SJCRH30 (cell line): ENCODE results near the gene TYMS. TPM values are rescaled to one million over a fixed set of nuclear protein-coding genes. Genes with fewer than 3 reads are reported as not detected.
A peak's percentile ranks its signal among the peaks of the same experiment; 100 is the strongest.

Experiments
- DNase-seq, 2 experiments: peaks; one replicate each; pipeline ENCODE4 v3.0.0-alpha.2; 2015 to 2020
- H3K27ac ChIP-seq: fragments of 250-450 bp; sonication (Bioruptor Pico); 2 replicates; pipeline ENCODE4 v1.5.1; 2020; ENCODE audit warnings: mild to moderate bottlenecking, moderate library complexity
- H3K27me3 ChIP-seq: fragments of 250-450 bp; sonication (Bioruptor Pico); 2 replicates; pipeline ENCODE4 v1.5.1; 2020; ENCODE audit warnings: mild to moderate bottlenecking, moderate library complexity
- H3K36me3 ChIP-seq: fragments of 250-450 bp; sonication (Bioruptor Pico); 2 replicates; pipeline ENCODE4 v1.5.1; 2020; ENCODE audit warnings: mild to moderate bottlenecking, moderate library complexity
- H3K4me1 ChIP-seq: fragments of 250-450 bp; sonication (Bioruptor Pico); 2 replicates; pipeline ENCODE4 v1.5.1; 2020; ENCODE audit warnings: mild to moderate bottlenecking, moderate library complexity
- H3K4me3 ChIP-seq: fragments of 250-450 bp; sonication (Bioruptor Pico); 2 replicates; pipeline ENCODE4 v1.5.1; 2020; ENCODE audit warnings: mild to moderate bottlenecking, moderate library complexity
- H3K9me3 ChIP-seq: fragments of 250-450 bp; sonication (Bioruptor Pico); replicated peaks from 2 replicates; pipeline ENCODE4 v1.5.1; 2020; ENCODE audit warnings: mild to moderate bottlenecking, moderate library complexity
- total RNA-seq: library from RNA; depleted of rRNA; stranded (reverse); fragments of >200 nt; shearing (Covaris generic); gene quantifications from 2 replicates; pipeline ENCODE4 v1.2.3, GENCODE V29; 2014

Gene TYMS
- total RNA-seq, 1 experiment from 2014 or later, result 91.8 TPM

DNA sequence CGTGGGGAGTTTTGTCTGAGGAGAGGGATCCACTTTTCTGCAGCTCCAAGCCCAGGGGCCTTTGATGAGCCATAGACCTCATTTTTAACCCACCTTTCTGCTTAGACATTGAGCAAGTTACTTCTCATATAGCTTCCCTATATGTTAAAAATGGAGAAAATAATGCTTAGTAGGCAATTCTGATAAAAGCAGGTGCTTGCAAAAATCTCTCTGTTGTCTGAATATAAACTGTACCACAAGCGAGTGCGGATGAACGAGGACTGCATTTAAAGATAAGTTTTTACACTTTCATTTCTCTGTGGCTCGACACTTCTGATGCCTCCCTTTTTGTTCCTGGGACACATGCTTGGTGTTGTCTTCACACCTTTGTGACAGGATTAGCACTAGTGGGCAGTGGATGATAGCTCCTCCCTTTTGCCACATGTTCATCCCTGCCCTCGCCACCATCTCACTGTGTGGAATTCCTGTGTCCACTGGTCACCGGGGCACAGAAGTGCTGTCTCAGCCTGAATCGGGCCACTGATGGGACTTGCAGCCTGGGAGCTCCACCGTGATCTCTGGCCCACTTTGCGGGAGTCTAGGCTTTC is 1.6 kb downstream of the TYMS start:
- H3K4me1 ChIP-seq, result no peaks in the 10 kb centered on the region
- H3K4me3 ChIP-seq, result peak overlapping the region; percentile 90
- H3K27ac ChIP-seq, result peak overlapping the region; percentile 94
- peaks cover 35% of the 10 kb centered on the region for H3K36me3 ChIP-seq
- no peaks in the 10 kb centered on the region for H3K9me3 ChIP-seq
- H3K27me3 ChIP-seq, result no peaks in the 10 kb centered on the region
- no peak for DNase-seq

DNA sequence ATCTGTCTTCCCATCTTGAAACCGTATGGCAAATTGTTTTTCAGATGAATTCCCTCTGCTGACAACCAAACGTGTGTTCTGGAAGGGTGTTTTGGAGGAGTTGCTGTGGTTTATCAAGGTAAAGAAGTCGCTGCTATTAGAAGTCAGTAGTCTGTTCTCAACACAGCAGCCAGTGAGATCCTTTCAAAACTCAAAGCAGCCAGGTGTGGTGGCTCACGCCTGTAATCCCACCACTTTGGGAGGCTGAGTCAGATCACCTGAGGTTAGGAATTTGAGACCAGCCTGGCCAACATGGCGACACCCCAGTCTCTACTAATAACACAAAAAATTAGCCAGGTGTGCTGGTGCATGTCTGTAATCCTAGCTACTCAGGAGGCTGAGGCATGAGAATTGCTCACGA is 2.1 kb downstream of the TYMS start:
- Histone ChIP-seq H3K27ac (no peak overlapping the region), H3K4me1 (no peaks in the 10 kb centered on the region), H3K4me3 (no peak overlapping the region), H3K27me3 (no peaks in the 10 kb centered on the region), H3K36me3 (peaks cover 35% of the 10 kb centered on the region), H3K9me3 (no peaks in the 10 kb centered on the region)
- DNase-seq, result no peak

DNA sequence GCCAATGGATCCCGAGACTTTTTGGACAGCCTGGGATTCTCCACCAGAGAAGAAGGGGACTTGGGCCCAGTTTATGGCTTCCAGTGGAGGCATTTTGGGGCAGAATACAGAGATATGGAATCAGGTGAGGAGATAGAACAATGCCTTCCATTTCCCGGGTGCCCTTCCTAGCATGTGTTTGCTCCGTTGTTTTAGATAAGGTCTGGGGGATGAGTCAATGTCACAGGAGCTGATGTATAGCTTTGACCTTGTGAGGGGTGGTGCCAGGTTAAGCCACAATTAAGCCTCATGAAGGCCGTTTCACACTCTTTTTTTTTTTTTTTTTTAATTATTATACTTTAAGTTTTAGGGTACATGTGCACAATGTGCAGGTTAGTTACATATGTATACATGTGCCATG is 4.7 kb downstream of the TYMS start:
- Histone ChIP-seq H3K27me3 (no peaks in the 10 kb centered on the region), H3K4me1 (no peaks in the 10 kb centered on the region), H3K36me3 (peaks cover 42% of the 10 kb centered on the region), H3K9me3 (no peaks in the 10 kb centered on the region), H3K4me3 (no peak overlapping the region), H3K27ac (no peak overlapping the region)
- DNase-seq, result no peak

DNA sequence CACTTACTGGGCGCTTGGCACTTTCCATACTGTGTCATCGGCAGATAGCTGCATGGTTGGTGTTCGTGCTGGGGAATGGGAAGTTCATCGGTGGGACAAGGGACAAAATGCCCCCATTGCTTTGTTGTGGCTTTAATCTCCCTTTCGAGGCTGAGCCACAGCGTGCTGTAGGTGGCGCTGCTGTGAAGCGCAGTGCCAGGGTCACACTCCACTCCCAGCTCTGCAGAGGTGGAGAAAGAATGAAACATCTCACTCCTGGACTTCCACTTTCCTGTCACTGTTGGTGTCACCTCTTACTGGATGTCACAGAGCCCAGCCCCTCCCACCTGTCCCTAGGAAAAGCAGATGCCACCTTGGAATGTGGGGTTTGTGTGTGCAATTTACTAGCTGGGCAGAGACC is 8.7 kb downstream of the TYMS start:
- peaks cover 42% of the 10 kb centered on the region for H3K36me3 ChIP-seq

DNA sequence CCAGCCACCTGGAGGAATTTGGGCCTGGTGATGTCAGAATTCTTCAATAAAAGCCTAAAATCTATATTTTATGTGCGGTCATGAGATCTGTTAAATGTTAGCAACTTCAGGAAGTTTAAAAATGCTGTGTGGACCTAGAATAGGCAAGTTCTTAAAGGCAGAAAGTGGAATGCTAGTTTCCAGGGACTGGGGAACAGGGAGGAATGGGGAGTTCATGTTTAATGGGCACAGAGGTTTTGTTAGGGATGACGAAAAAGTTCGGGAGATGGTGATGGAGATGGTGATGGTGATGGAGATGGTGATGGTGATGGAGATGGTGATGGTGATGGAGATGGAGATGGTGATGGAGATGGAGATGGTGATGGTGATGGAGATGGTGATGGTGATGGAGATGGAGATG is 9.2 kb downstream of the TYMS start:
- Histone ChIP-seq H3K36me3 (peaks cover 41% of the 10 kb centered on the region), H3K27me3 (no peaks in the 10 kb centered on the region), H3K4me3 (no peak overlapping the region), H3K4me1 (no peaks in the 10 kb centered on the region), H3K9me3 (no peaks in the 10 kb centered on the region), H3K27ac (no peak overlapping the region)
- DNase-seq, result no peak

More for the DNA sequence above, 8.7 kb downstream of the TYMS start:
- H3K9me3 ChIP-seq, result no peaks in the 10 kb centered on the region
- H3K27ac ChIP-seq, result no peak overlapping the region
- H3K27me3 ChIP-seq, result no peaks in the 10 kb centered on the region
- no peak for DNase-seq
- no peaks in the 10 kb centered on the region for H3K4me1 ChIP-seq
- no peak overlapping the region for H3K4me3 ChIP-seq

DNA sequence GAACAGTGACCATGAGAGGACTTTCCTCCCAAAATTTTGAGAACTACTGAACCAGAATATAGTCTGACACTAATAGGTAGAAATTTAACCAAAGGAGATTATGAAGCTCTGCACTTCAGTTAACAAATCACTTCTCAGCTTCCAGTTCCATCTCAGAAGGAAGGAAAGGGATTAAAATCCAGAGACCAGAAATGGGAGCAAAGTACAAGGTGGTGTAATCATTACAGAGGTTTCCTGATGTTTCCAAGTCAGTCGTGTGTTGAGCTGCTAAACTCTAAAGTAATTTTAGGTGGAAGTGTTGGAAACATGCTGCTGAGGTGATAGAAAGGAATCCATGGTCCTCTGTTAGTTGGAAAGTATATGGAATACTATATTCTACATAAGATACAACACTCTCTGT is 10.8 kb downstream of the TYMS start:
- Histone ChIP-seq H3K36me3 (peaks cover 42% of the 10 kb centered on the region), H3K4me1 (no peaks in the 10 kb centered on the region), H3K27me3 (no peaks in the 10 kb centered on the region), H3K4me3 (no peak overlapping the region), H3K9me3 (no peaks in the 10 kb centered on the region), H3K27ac (no peak overlapping the region)
- DNase-seq, result no peak

DNA sequence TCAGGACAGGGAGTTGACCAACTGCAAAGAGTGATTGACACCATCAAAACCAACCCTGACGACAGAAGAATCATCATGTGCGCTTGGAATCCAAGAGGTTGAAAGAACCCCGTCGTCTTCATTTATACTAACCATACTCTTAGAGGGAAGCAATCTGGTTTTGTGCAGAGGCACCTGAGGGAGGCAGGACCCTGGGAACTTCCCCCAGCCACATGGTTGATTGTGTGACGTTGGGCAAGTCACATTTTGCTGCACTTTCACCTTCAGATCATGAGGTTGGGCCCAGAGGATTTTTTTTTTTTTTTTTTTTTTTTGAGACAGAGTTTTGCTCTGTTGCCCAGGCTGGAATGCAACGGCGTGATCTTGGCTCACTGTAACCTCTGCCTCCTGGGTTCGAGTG is 11.6 kb downstream of the TYMS start:
- Histone ChIP-seq H3K27me3 (no peaks in the 10 kb centered on the region; the same call in 1 of the 2 replicates), H3K4me1 (no peaks in the 10 kb centered on the region), H3K4me3 (no peak overlapping the region), H3K36me3 (peaks cover 49% of the 10 kb centered on the region), H3K27ac (no peak overlapping the region), H3K9me3 (no peaks in the 10 kb centered on the region)
- DNase-seq, result no peak

DNA sequence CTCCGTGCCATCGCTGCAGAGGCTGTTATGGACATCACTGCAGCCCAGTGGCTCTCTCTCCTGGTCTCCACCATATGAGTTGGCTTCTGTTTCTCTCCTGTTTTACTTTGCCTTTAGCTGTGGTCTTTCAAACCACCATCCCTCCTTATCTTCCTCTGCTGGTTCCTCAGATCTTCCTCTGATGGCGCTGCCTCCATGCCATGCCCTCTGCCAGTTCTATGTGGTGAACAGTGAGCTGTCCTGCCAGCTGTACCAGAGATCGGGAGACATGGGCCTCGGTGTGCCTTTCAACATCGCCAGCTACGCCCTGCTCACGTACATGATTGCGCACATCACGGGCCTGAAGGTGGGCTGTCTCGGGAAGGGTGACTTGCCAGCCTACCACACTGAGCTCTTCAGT is 13.1 kb downstream of the TYMS start:
- no peaks in the 10 kb centered on the region for H3K9me3 ChIP-seq
- no peak for DNase-seq
- no peak overlapping the region for H3K27ac ChIP-seq
- H3K4me1 ChIP-seq, result no peaks in the 10 kb centered on the region
- peaks cover 5% of the 10 kb centered on the region; the same call in 1 of the 2 replicates for H3K27me3 ChIP-seq
- H3K4me3 ChIP-seq, result no peak overlapping the region
- H3K36me3 ChIP-seq, result peaks cover 61% of the 10 kb centered on the region

DNA sequence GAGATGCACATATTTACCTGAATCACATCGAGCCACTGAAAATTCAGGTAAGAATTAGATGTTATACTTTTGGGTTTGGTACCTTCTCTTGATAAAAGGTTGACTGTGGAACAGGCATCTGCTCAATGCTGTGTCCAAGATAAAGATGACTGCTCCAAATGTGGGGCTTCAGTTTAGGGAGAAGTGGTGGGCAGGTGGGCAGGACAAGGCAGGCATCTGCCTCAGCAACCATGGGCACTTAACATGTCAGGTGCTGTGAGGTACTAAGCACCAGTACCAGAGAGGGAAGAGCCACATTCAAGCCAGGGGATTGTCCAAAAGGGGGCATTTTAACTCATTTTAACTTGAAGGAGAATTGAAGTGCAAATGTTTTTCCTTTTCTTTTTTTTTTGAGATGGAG is 14.0 kb downstream of the TYMS start:
- DNase-seq, result no peak
- Histone ChIP-seq H3K9me3 (no peaks in the 10 kb centered on the region), H3K27ac (no peak overlapping the region), H3K4me1 (no peaks in the 10 kb centered on the region), H3K36me3 (peaks cover 56% of the 10 kb centered on the region), H3K4me3 (no peak overlapping the region), H3K27me3 (peaks cover 5% of the 10 kb centered on the region; the same call in 1 of the 2 replicates)

DNA sequence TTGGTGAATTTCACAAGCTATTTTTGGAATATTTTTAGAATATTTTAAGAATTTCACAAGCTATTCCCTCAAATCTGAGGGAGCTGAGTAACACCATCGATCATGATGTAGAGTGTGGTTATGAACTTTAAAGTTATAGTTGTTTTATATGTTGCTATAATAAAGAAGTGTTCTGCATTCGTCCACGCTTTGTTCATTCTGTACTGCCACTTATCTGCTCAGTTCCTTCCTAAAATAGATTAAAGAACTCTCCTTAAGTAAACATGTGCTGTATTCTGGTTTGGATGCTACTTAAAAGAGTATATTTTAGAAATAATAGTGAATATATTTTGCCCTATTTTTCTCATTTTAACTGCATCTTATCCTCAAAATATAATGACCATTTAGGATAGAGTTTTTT is 15.9 kb downstream of the TYMS start:
- H3K27me3 ChIP-seq, result peaks cover 5% of the 10 kb centered on the region; the same call in 1 of the 2 replicates
- no peaks in the 10 kb centered on the region for H3K9me3 ChIP-seq
- H3K27ac ChIP-seq, result no peak overlapping the region
- peaks cover 49% of the 10 kb centered on the region for H3K36me3 ChIP-seq
- H3K4me1 ChIP-seq, result no peaks in the 10 kb centered on the region
- H3K4me3 ChIP-seq, result no peak overlapping the region
- DNase-seq, result no peak

DNA sequence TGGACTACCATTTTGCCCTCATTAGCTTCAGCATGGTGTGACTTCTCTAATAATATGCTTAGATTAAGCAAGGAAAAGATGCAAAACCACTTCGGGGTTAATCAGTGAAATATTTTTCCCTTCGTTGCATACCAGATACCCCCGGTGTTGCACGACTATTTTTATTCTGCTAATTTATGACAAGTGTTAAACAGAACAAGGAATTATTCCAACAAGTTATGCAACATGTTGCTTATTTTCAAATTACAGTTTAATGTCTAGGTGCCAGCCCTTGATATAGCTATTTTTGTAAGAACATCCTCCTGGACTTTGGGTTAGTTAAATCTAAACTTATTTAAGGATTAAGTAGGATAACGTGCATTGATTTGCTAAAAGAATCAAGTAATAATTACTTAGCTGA is 16.3 kb downstream of the TYMS start:
- Histone ChIP-seq H3K4me3 (no peak overlapping the region), H3K4me1 (no peaks in the 10 kb centered on the region), H3K27ac (no peak overlapping the region), H3K27me3 (peaks cover 5% of the 10 kb centered on the region; the same call in 1 of the 2 replicates), H3K36me3 (peaks cover 49% of the 10 kb centered on the region), H3K9me3 (no peaks in the 10 kb centered on the region)
- no peak for DNase-seq

DNA sequence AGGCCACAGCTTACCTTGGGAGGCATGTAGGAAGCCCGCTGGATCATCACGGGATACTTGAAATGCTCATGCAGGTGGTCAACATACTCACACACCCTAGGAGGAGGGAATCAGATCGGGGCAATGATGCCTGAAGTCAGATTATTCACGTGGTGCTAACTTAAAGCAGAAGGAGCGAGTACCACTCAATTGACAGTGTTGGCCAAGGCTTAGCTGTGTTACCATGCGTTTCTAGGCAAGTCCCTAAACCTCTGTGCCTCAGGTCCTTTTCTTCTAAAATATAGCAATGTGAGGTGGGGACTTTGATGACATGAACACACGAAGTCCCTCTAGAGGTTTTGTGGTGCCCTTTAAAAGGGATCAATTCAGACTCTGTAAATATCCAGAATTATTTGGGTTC is 17.9 kb downstream of the TYMS start:
- Histone ChIP-seq H3K27me3 (peaks cover 5% of the 10 kb centered on the region; the same call in 1 of the 2 replicates), H3K4me1 (no peaks in the 10 kb centered on the region), H3K9me3 (no peaks in the 10 kb centered on the region), H3K4me3 (no peak overlapping the region), H3K36me3 (peaks cover 41% of the 10 kb centered on the region), H3K27ac (no peak overlapping the region)
- DNase-seq, result no peak

DNA sequence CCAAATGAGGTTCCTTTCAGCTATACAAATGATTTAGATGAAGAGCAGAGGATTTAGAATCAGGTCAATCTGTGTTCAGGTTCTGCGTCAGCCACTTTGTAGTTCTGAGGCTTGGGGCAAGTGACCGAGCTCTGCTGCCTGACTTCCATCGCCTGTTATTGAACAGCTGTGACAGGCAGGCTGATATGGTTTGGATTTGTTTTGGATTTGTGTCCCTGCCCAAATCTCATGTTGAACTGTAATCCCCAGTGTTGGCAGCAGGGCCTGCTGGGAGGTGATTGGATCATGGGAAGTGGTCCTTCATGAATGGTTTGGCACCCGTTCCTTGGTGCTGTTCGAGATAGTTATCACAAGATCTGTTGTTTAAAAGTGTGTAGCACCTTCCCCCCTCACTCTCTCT is 18.6 kb downstream of the TYMS start:
- H3K27me3 ChIP-seq, result peaks cover 5% of the 10 kb centered on the region; the same call in 1 of the 2 replicates
- H3K36me3 ChIP-seq, result peaks cover 34% of the 10 kb centered on the region
- no peaks in the 10 kb centered on the region for H3K9me3 ChIP-seq
- no peak for DNase-seq
- no peaks in the 10 kb centered on the region for H3K4me1 ChIP-seq
- H3K27ac ChIP-seq, result no peak overlapping the region
- no peak overlapping the region for H3K4me3 ChIP-seq

DNA sequence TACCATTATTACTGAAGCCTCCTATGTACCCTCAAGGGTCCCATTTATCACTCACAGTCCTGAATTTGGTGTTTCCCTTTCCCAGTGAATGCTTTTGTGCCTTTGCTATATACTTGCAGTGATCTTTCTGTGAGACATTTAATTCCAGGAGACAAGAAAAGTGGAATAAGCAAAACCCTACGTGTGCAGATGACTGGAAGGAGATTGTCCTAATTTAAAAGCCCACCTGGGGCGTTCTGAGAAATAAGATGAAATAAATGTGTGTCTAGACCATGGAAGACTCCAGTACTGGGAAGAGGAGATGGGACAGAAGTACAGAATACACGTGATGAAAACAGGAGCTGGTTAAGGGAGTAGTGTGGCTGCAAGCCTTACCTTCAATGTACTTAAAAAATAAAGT is 19.3 kb downstream of the TYMS start:
- no peak for DNase-seq
- Histone ChIP-seq H3K36me3 (peaks cover 29% of the 10 kb centered on the region), H3K4me3 (no peak overlapping the region), H3K4me1 (no peaks in the 10 kb centered on the region), H3K9me3 (no peaks in the 10 kb centered on the region), H3K27me3 (peaks cover 5% of the 10 kb centered on the region; the same call in 1 of the 2 replicates), H3K27ac (no peak overlapping the region)

DNA sequence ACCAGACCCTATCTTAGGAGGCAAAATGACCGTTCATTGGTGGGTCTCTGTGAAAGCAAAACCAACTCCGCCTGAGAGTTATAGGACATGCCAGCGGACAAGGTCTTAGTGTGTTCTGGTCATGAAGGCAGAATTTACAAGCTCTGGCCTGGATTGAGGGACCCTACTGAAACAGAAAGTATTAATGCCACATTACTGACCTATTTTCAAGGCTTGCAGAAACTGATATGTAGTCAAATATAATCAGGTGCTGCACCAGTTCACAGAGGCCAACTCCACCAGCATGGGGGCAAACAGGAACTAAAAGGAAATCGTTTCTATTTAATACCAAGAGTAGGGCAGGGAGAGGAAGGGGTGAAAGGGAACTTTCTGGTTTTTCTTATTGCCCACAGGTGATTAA is 19.7 kb downstream of the TYMS start:
- Histone ChIP-seq H3K4me3 (no peak overlapping the region), H3K27me3 (peaks cover 5% of the 10 kb centered on the region; the same call in 1 of the 2 replicates), H3K9me3 (no peaks in the 10 kb centered on the region), H3K27ac (no peak overlapping the region), H3K36me3 (peaks cover 27% of the 10 kb centered on the region), H3K4me1 (no peaks in the 10 kb centered on the region)
- DNase-seq, result no peak

DNA sequence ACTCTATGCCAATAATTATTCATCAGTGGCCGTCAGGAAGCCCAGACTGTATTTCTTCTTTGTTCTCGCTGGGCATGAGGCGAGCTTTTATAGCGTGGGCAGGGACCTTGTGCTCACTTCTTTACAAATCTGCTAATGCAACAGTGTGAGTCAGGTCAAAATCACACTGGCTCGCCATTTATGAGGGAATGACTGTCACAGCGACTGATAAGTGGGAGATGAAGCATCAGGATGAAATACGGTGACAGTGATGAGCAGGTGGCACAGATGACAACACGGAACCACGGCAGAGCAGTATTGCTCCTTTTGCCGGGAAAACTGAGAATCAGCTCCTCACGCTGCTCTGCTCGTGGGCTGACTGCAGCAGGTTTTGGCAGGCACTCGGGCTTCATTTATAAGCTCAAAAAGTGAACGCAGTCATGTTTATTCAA is 20.5 kb downstream of the TYMS start:
- Histone ChIP-seq H3K27me3 (peaks cover 5% of the 10 kb centered on the region; the same call in 1 of the 2 replicates), H3K4me1 (no peaks in the 10 kb centered on the region), H3K9me3 (no peaks in the 10 kb centered on the region), H3K27ac (no peak overlapping the region), H3K36me3 (peaks cover 24% of the 10 kb centered on the region), H3K4me3 (no peak overlapping the region)
- DNase-seq, result no peak
